IMR-90 (cell line): ENCODE results near the gene CHRM4. TPM values are rescaled to one million over a fixed set of nuclear protein-coding genes. Genes with fewer than 3 reads are reported as not detected.
A peak's percentile ranks its signal among the peaks of the same experiment; 100 is the strongest.

ENCODE experiments used
- ATAC-seq: fragments of 200-7000 bp; cut with Tn5 transposase; 2 replicates; pipeline ENCODE4 v1.9.1; 2020; ENCODE audit warnings: low read depth, mild to moderate bottlenecking, moderate library complexity
- BruUV-seq: library from RNA; stranded (reverse); fragments of 400-500 nt; replicated peaks from 2 replicates; lab custom pipeline; 2021; lab: Mats Ljungman, UMichigan
- CTCF ChIA-PET: fragments of 300-600 bp; formaldehyde crosslinking; extraction: SDS; loops from one replicate; lab custom pipeline; 2021; ENCODE audit warnings: antibody characterized with exemption; lab: Yijun Ruan, JAX
- POLR2A ChIA-PET: fragments of 300-600 bp; sonication (Branson Sonifier 250); formaldehyde crosslinking; loops from one replicate; lab custom pipeline; 2022; ENCODE audit warnings: antibody characterized with exemption; ENCODE audit not compliant: unreplicated experiment; lab: Charles Lee
- DNase-seq: peaks from one replicate; pipeline ENCODE4 v3.0.0; 2013
- H2AFZ ChIP-seq: replicated peaks from 2 replicates; pipeline ENCODE3; 2013; ENCODE audit warnings: low read length, mild to moderate bottlenecking; ENCODE audit not compliant: poor library complexity
- H2AK5ac ChIP-seq: 2 replicates; pipeline ENCODE4 v1.6.1; 2013; ENCODE audit warnings: low read depth, low read length, inconsistent platforms
- H2AK9ac ChIP-seq: replicated peaks from 2 replicates; pipeline ENCODE3; 2013; ENCODE audit warnings: mild to moderate bottlenecking, low read depth, low read length, moderate library complexity; ENCODE audit not compliant: poor library complexity
- H2BK120ac ChIP-seq: 2 replicates; pipeline ENCODE4 v1.6.1; 2013; ENCODE audit warnings: low read depth, low read length, inconsistent platforms
- H2BK15ac ChIP-seq: 3 replicates; pipeline ENCODE4 v1.6.1; 2013; ENCODE audit warnings: low read depth, low read length, inconsistent platforms
- H2BK20ac ChIP-seq: 2 replicates; pipeline ENCODE4 v1.6.1; 2013; ENCODE audit warnings: low read depth, mild to moderate bottlenecking, inconsistent platforms, low read length, moderate library complexity
- H2BK5ac ChIP-seq: 2 replicates; pipeline ENCODE4 v1.6.1; 2013; ENCODE audit warnings: mild to moderate bottlenecking, low read depth, low read length, inconsistent platforms; ENCODE audit not compliant: poor library complexity, severe bottlenecking
- H3K14ac ChIP-seq: replicated peaks from 2 replicates; pipeline ENCODE4 v1.6.1; 2013; ENCODE audit warnings: low read depth, low read length, inconsistent platforms
- H3K18ac ChIP-seq: 2 replicates; pipeline ENCODE4 v1.6.1; 2013; ENCODE audit warnings: low read depth, low read length, control low read depth
- H3K23ac ChIP-seq: 2 replicates; pipeline ENCODE4 v1.6.1; 2013; ENCODE audit warnings: low read depth, low read length, inconsistent platforms
- H3K27ac ChIP-seq: 2 replicates; pipeline ENCODE4 v1.5.1; 2013; ENCODE audit warnings: mild to moderate bottlenecking, control low read depth, low read length; ENCODE audit not compliant: insufficient read depth
- H3K27me3 ChIP-seq: 2 replicates; pipeline ENCODE4 v1.6.1; 2013; ENCODE audit warnings: low read length; ENCODE audit not compliant: control insufficient read depth, insufficient read depth
- H3K36me3 ChIP-seq: 2 replicates; pipeline ENCODE4 v1.6.1; 2013; ENCODE audit warnings: low read length, mixed read lengths; ENCODE audit not compliant: control insufficient read depth, insufficient read depth
- H3K4ac ChIP-seq: 2 replicates; pipeline ENCODE4 v1.6.1; 2013; ENCODE audit warnings: low read depth, low read length, inconsistent platforms
- H3K4me1 ChIP-seq: 2 replicates; pipeline ENCODE4 v1.6.1; 2013; ENCODE audit warnings: low read length, mixed read lengths; ENCODE audit not compliant: control insufficient read depth, insufficient read depth
- H3K4me2 ChIP-seq: 2 replicates; pipeline ENCODE4 v1.6.1; 2013; ENCODE audit warnings: low read depth, mild to moderate bottlenecking, control low read depth, low read length, moderate library complexity
- H3K4me3 ChIP-seq: 2 replicates; pipeline ENCODE4 v1.5.1; 2013; ENCODE audit warnings: low read depth, mild to moderate bottlenecking, control low read depth, low read length, moderate library complexity; ENCODE audit not compliant: insufficient read depth
- H3K56ac ChIP-seq: 2 replicates; pipeline ENCODE4 v1.6.1; 2013; ENCODE audit warnings: low read length, inconsistent platforms; ENCODE audit not compliant: insufficient read depth; ENCODE audit errors: extremely low read depth
- H3K79me1 ChIP-seq, 2 experiments: 2 replicates each; pipeline ENCODE4 v1.6.1; 2013; ENCODE audit warnings: low read length in 2 of 2, inconsistent platforms in 1 of 2, low read depth in 1 of 2
- H3K9ac ChIP-seq: 2 replicates; pipeline ENCODE4 v1.6.1; 2013; ENCODE audit warnings: low read depth, low read length, control low read depth
- H3K9me1 ChIP-seq: 2 replicates; pipeline ENCODE4 v1.6.1; 2013; ENCODE audit warnings: low read length, inconsistent platforms; ENCODE audit not compliant: insufficient read depth
- H3K9me3 ChIP-seq: 2 replicates; pipeline ENCODE4 v1.6.1; 2013; ENCODE audit warnings: low read length; ENCODE audit not compliant: control insufficient read depth, insufficient read depth
- H4K20me1 ChIP-seq: 2 replicates; pipeline ENCODE4 v1.6.1; 2013; ENCODE audit warnings: low read length, inconsistent platforms; ENCODE audit not compliant: insufficient read depth
- H4K5ac ChIP-seq: 2 replicates; pipeline ENCODE4 v1.6.1; 2013; ENCODE audit warnings: mild to moderate bottlenecking, low read depth, low read length, control low read depth
- H4K8ac ChIP-seq, 2 experiments: 2 replicates each; pipeline ENCODE4 v1.6.1; 2013; ENCODE audit warnings: low read depth in 2 of 2, low read length in 2 of 2, control low read depth in 1 of 2, inconsistent platforms in 1 of 2
- H4K91ac ChIP-seq: 2 replicates; pipeline ENCODE4 v1.6.1; 2013; ENCODE audit warnings: low read depth, low read length, inconsistent platforms; ENCODE audit not compliant: insufficient read depth
- BHLHE40 ChIP-seq: fragments of 150-350 bp; IDR thresholded peaks from 2 replicates; pipeline ENCODE4 v1.6.1; 2016; ENCODE audit warnings: mild to moderate bottlenecking, low read depth, low read length
- CEBPB ChIP-seq: IDR thresholded peaks from 2 replicates; pipeline ENCODE4 v1.6.1; 2012; ENCODE audit warnings: low read depth, low read length, improper control_type of control experiment
- CHD1 ChIP-seq: IDR thresholded peaks from 2 replicates; pipeline ENCODE4 v1.6.1; 2012; ENCODE audit warnings: low read depth, low read length, improper control_type of control experiment
- CTCF ChIP-seq: conservative IDR thresholded peaks from 2 replicates; pipeline ENCODE4 v1.5.1; 2012; ENCODE audit warnings: mild to moderate bottlenecking, low read depth, low read length, improper control_type of control experiment
- MAFK ChIP-seq: IDR thresholded peaks from 2 replicates; pipeline ENCODE4 v1.6.1; 2012; ENCODE audit warnings: low read depth, low read length, improper control_type of control experiment
- MAZ ChIP-seq: IDR thresholded peaks from 2 replicates; pipeline ENCODE4 v1.6.1; 2012; ENCODE audit warnings: low read depth, mild to moderate bottlenecking, low read length, improper control_type of control experiment, moderate library complexity, borderline replicate concordance
- POLR2A ChIP-seq: IDR thresholded peaks from 2 replicates; pipeline ENCODE4 v1.6.1; 2012; ENCODE audit warnings: mild to moderate bottlenecking, low read depth, low read length
- RCOR1 ChIP-seq: IDR thresholded peaks from 2 replicates; pipeline ENCODE4 v1.6.1; 2012; ENCODE audit warnings: mild to moderate bottlenecking, low read length, improper control_type of control experiment; ENCODE audit not compliant: insufficient replicate concordance
- USF2 ChIP-seq: fragments of 150-350 bp; IDR thresholded peaks from 2 replicates; pipeline ENCODE4 v1.6.1; 2017; ENCODE audit warnings: mild to moderate bottlenecking, antibody characterized with exemption, low read length, low read depth
- WGBS, 2 experiments: methylation state at CpG; one replicate each; pipeline versions ENCODE4 v1.1.5 to v1.1.7; 2013; ENCODE audit warnings: missing lambda C conversion rate in 2 of 2; ENCODE audit not compliant: insufficient read length in 1 of 2; ENCODE audit errors: extremely low coverage in 2 of 2; 5-methylcytosine and 5-hydroxymethylcytosine counted together
- dilution Hi-C: fragments of 300-500 bp; cut with HindIII; formaldehyde crosslinking; loops from one replicate; pipeline ENCODE4 v1.14.3; 2018; ENCODE audit warnings: low sequenced_read_pairs; ENCODE audit not compliant: unreplicated experiment
- in situ Hi-C: fragments of 300-500 bp; cut with MboI; formaldehyde crosslinking; loops from 3 replicates; pipeline ENCODE4 v1.14.3; 2019; ENCODE audit warnings: low sequenced_read_pairs, inconsistent platforms, mixed read lengths
- intact Hi-C: fragments of 100-400 bp; cut with micrococcal nuclease; formaldehyde crosslinking; loops from 2 replicates; pipeline ENCODE4 v1.10.0; 2022
- polyA plus RNA-seq, 3 experiments: library from polyadenylated mRNA; depleted of rRNA; stranded (reverse); fragments of >200 nt; gene quantifications; 2 replicates each; pipeline ENCODE4 v1.2.3, GENCODE V29; 2012; ENCODE audit warnings: low replicate concordance in 1 of 3
- total RNA-seq: library from RNA; depleted of rRNA; stranded (reverse); fragments of >200 nt; gene quantifications from 2 replicates; pipeline ENCODE4 v1.2.3, GENCODE V29; 2012

Gene CHRM4
- total and polyA plus RNA-seq, 2 of the 4 experiments (the other 2 are of a cell fraction) = 0.09 to 0.18 TPM

- WGBS, 2 experiments = 86% methylated on average over 8 of the region's 11 CpGs; no CpG with 5 or more reads in 1 of the 2 experiments
- H2AK9ac ChIP-seq = no peak overlapping the region
- ChIA-PET CTCF (no interaction called here), POLR2A (no interaction called here)
- H2AK5ac ChIP-seq = no peak overlapping the region
- H4K91ac ChIP-seq = no peak overlapping the region; the same call in 1 of the 2 replicates
- no peak overlapping the region for H2AFZ ChIP-seq
- H3K9me1 ChIP-seq = peaks cover 8% of the 10 kb centered on the region
- H3K4ac ChIP-seq = 0 out of 2 replicates have a peak overlapping the region, but pooled peaks have one; percentile 34
- no peak overlapping the region for H2BK120ac ChIP-seq
- ATAC-seq = no peak
- no peak overlapping the region for H4K8ac ChIP-seq
- no peak overlapping the region for H3K23ac ChIP-seq
- no peaks in the 10 kb centered on the region for H3K9me3 ChIP-seq
- H3K4me3 ChIP-seq = no peak overlapping the region
- no peak overlapping the region for H3K4me2 ChIP-seq
- dilution Hi-C loops (no loop called here), in situ Hi-C loops (no loop called here), intact Hi-C loops (no loop called here)
- no peak overlapping the region for H3K18ac ChIP-seq
- H3K27me3 ChIP-seq = no peaks in the 10 kb centered on the region
- peaks cover 30% of the 10 kb centered on the region for H3K4me1 ChIP-seq
- TF ChIP-seq CTCF (no peak), POLR2A (no peak), CEBPB (no peak), RCOR1 (no peak), MAZ (no peak), MAFK (no peak), CHD1 (no peak), BHLHE40 (no peak), USF2 (no peak)
- no peak for DNase-seq
- no peak overlapping the region for H2BK15ac ChIP-seq
- H3K56ac ChIP-seq = no peak overlapping the region
- peaks cover 16% of the 10 kb centered on the region for H4K20me1 ChIP-seq
- H3K79me1 ChIP-seq = peaks cover 40 to 72% of the 10 kb centered on the region in 2 experiments
- H2BK20ac ChIP-seq = no peak overlapping the region
- no TSS peak for BruUV-seq
- no peak overlapping the region for H3K14ac ChIP-seq
- H3K9ac ChIP-seq = no peak overlapping the region
- H3K27ac ChIP-seq = no peak overlapping the region
- H3K36me3 ChIP-seq = no peaks in the 10 kb centered on the region
- no peak overlapping the region for H4K5ac ChIP-seq
- H2BK5ac ChIP-seq = peak overlapping the region; percentile 9
Measured at GRCh38 chr11:46357483-46357936, 34.1 kb downstream of the CHRM4 start.
